ENCODE data around the gene SYMPK. TPM values are rescaled to one million over a fixed set of nuclear protein-coding genes. Genes with fewer than 3 reads are reported as not detected.

SYMPK gene
- total RNA-seq, 2 experiments from 2014 or later, result 88.3 to 89.2 TPM

DNA sequence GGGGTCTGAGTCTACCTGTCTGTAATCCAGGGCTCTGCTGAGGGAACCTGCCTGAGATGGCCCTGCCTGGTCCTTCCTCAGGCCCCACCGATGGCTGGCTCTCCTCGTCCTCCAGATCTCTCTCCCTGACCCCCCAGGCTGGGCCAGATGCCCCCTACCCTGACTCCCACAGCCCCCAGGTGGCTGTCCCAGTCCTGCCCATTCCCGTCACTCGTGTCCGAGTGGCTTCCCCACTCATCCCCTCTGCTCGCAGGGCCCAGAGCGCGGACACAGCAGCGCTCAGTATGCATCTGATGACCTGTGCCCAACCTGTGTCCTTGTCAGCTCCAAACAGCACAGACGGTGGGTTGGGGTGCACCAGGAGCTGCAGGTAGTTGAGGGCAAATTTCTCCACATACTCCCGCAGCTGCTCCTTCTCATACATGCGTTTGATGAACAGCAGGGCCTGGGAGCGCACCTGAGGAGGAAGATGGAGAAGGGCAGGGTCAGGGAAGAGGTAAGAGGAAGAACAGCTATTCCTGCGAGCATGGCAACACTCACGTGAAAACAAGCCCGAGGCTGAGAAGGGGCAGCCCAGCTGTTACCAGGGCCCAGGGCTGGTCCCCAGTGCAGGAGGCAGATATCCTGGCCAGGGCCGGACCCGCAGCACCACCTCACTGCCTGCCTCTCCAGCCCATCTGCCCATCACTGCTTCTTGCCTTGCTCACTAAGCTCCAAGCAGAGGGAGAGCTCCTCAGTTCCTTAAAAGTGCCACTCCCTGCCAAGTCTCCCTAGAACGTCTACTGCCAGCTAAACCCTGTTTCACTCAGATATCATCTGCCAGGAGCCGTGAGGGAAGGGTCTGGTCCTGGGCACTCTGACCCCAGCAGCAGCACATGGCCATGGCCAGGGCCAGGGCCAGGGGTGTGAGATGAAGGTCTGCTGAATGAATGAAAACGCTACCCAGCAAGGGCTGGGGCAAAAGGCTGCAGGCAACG is 36.7 kb downstream of the SYMPK start:
- POLR2A ChIA-PET, result interaction anchor here (1.4 kb wide), 1 partner anchor 17 kb away, joined by 3 read pairs; no protein-coding TSS in a partner anchor
- H3K27ac Mint-ChIP-seq, result no peak overlapping the region
- H3K4me1 Mint-ChIP-seq, result peaks cover 3% of the 10 kb centered on the region
- no peak for DNase-seq
- CTCF ChIA-PET, result interaction anchor here (1.0 kb wide), 2 partner anchors 9 kb away, joined by 3 to 4 read pairs; no protein-coding TSS in a partner anchor
- H3K4me3 Mint-ChIP-seq, result no peak overlapping the region
- H3K36me3 Mint-ChIP-seq (ENCODE audit: low read depth), result peaks cover 57% of the 10 kb centered on the region
- H3K9me3 Mint-ChIP-seq, result no peaks in the 10 kb centered on the region
- no peaks in the 10 kb centered on the region for H3K27me3 Mint-ChIP-seq

DNA sequence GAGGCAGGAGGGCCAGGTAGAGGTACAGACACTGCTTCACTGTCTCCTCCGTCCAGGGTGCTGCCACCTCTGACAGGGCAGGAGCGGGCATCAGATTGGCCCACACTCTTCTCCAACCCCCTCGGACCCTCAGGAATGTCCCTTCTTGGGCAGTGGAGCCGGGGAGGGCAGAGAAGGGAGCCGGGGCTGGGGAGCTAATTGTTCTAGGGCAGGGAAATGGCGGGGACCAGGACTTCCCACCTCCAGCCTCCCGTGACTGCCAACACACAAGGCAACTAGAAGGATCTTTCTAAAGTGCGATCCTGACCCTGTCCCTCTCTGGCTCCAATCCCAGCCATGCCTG is 37.7 kb downstream of the SYMPK start:
- Mint-ChIP-seq H3K9me3 (no peaks in the 10 kb centered on the region), H3K27ac (no peak overlapping the region), H3K36me3 (ENCODE audit: low read depth) (peaks cover 55% of the 10 kb centered on the region), H3K4me3 (no peak overlapping the region), H3K4me1 (peaks cover 1% of the 10 kb centered on the region), H3K27me3 (no peaks in the 10 kb centered on the region)
- ChIA-PET POLR2A (no interaction called here), CTCF (interaction anchor here (1.0 kb wide), 1 partner anchor 8 kb away, joined by 4 read pairs; no protein-coding TSS in a partner anchor)
- no peak for DNase-seq

DNA sequence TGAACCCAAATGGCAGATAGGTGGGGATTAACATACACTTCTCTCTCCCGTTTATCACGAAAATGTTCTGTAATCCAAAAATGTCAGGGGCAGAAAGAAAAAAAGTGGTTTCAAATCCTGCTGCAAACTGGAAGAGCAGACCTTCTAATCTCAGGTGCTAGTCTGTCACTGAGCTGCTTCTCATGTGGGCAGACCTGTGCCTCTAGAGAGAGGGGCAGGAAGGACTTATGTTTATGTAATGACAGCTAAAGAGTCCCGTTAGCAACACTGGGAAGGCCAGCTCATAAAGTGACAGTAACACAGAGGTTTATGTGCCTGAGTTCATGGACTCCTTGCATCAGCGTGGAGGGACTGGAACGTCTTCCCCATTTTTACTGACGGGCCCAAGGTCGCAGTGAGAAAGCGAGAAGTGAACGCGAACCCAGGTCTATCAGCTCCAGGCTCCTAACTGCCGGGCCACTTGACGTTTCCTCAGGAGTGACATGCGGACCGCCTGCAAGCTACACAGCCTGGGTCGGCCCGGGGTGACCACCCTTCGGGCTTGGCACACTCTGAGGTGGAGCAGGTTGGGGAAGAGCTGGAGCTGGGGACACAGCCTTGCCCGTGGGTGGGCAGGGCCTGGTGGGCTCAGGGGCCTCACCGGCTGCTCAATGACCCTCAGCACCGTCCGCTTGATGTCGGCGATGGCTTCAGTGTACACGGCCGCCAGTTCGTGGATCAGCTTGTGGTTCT is 38.2 kb downstream of the SYMPK start:
- peaks cover 55% of the 10 kb centered on the region for H3K36me3 Mint-ChIP-seq (ENCODE audit: low read depth)
- DNase-seq, result no peak
- no peaks in the 10 kb centered on the region for H3K9me3 Mint-ChIP-seq
- H3K4me3 Mint-ChIP-seq, result no peak overlapping the region
- CTCF ChIA-PET, result interaction anchor here (1.0 kb wide), 1 partner anchor 8 kb away, joined by 4 read pairs; no protein-coding TSS in a partner anchor
- H3K4me1 Mint-ChIP-seq, result no peaks in the 10 kb centered on the region
- H3K27me3 Mint-ChIP-seq, result no peaks in the 10 kb centered on the region
- H3K27ac Mint-ChIP-seq, result no peak overlapping the region
- POLR2A ChIA-PET, result no interaction called here

DNA sequence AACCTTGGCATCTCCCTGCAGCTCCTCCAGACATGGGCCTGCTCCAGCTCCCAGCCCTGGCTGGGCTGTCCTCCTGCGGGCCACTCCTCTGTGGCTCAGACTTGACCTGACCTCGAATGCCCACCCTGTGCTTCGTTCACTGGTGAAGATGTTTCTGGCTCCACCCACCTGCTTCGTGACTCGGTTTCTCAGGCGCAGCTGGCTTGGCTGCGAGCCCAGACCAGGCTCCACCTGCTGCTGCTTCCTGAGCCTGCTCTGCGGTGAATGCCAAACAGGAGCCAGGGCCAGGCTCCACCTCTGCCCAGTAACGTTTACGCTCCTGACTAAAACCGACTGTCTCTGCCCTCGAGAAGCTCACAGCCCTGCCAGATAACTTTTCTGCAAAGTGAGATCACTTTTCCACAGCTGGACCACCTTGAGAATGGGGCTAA is 38.9 kb downstream of the SYMPK start:
- DNase-seq, result no peak
- CTCF ChIA-PET, result no interaction called here
- Mint-ChIP-seq H3K4me1 (no peaks in the 10 kb centered on the region), H3K4me3 (no peak overlapping the region), H3K27me3 (no peaks in the 10 kb centered on the region), H3K9me3 (no peaks in the 10 kb centered on the region), H3K36me3 (ENCODE audit: low read depth) (peaks cover 51% of the 10 kb centered on the region), H3K27ac (no peak overlapping the region)
- POLR2A ChIA-PET, result no interaction called here

DNA sequence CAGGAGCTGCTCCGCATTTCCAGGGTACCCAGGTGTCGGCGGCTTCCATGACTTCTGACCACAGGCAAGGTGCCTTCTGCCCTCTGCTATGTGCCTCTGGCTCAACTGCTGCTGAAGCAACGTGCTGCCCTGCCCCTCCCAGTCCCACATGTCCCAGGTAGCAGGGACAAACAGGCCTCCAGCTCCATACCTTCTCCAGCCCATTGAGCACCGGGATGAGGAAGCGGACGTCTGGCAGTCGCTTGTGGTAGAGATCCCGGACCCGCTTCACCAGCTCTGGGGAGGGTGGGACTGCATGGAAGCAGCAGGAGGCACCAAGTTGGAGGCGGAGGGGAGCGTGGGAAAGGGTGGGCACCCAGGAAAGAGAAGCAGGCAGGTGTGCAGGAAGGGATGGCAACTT is 39.8 kb downstream of the SYMPK start:
- CTCF ChIA-PET, result no interaction called here
- H3K27ac Mint-ChIP-seq, result no peak overlapping the region
- H3K9me3 Mint-ChIP-seq, result no peaks in the 10 kb centered on the region
- POLR2A ChIA-PET, result interaction anchor here (0.7 kb wide), 1 partner anchor 30 kb away, joined by 3 read pairs; no protein-coding TSS in a partner anchor
- H3K36me3 Mint-ChIP-seq (ENCODE audit: low read depth), result peaks cover 42% of the 10 kb centered on the region
- no peak overlapping the region for H3K4me3 Mint-ChIP-seq
- no peak for DNase-seq
- no peaks in the 10 kb centered on the region for H3K27me3 Mint-ChIP-seq
- H3K4me1 Mint-ChIP-seq, result no peaks in the 10 kb centered on the region

DNA sequence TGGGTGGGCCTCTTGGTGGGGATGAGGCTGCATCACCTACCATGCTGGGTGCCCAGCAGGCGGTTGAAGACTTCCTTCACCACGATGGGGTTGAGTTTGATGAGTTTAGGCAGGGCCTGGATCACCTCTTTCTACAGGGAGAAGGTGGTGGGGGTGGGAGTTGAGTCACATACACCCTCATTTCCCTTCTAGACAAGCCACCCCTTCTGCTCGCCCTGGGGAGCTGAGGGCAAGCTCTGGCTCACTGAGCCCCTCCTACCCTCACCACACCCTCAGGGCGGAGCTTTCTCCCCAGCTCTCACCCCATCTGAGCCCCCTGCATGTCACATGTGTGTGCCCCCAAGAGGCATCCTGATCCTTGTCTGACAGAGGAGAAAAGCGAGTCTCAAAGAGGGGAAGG is 40.2 kb downstream of the SYMPK start:
- Mint-ChIP-seq H3K27ac (no peak overlapping the region), H3K4me3 (no peak overlapping the region), H3K27me3 (no peaks in the 10 kb centered on the region), H3K4me1 (no peaks in the 10 kb centered on the region), H3K36me3 (ENCODE audit: low read depth) (peaks cover 39% of the 10 kb centered on the region), H3K9me3 (no peaks in the 10 kb centered on the region)
- DNase-seq, result no peak
- CTCF ChIA-PET, result no interaction called here
- POLR2A ChIA-PET, result no interaction called here

DNA sequence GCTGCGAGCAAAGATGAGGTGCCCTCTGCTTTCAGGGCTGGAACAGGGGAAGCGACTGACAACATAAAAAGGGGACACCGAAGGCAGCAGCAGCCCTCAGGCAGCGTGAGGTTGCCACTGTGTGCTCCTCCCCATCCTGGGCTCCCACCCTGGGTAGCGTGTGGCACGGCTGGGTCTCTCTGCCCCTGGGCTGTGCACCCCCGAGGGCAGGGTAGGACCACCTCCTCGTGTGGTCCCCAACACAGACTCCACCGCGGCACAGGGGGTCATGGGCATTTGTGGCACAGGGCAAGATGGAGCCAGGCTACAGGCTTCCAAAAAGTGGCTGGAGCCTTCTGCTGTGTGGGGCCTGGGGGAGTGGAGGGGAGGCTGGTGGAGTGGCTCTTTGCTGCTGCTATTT is 41.4 kb downstream of the SYMPK start:
- POLR2A ChIA-PET, result no interaction called here
- Mint-ChIP-seq H3K9me3 (no peaks in the 10 kb centered on the region), H3K4me1 (peaks cover 3% of the 10 kb centered on the region), H3K36me3 (ENCODE audit: low read depth) (peaks cover 31% of the 10 kb centered on the region), H3K27ac (no peak overlapping the region), H3K4me3 (no peak overlapping the region), H3K27me3 (no peaks in the 10 kb centered on the region)
- DNase-seq, result no peak
- CTCF ChIA-PET, result interaction anchor here (2.7 kb wide), 1 partner anchor 22 kb away, joined by 9 read pairs; no protein-coding TSS in a partner anchor

DNA sequence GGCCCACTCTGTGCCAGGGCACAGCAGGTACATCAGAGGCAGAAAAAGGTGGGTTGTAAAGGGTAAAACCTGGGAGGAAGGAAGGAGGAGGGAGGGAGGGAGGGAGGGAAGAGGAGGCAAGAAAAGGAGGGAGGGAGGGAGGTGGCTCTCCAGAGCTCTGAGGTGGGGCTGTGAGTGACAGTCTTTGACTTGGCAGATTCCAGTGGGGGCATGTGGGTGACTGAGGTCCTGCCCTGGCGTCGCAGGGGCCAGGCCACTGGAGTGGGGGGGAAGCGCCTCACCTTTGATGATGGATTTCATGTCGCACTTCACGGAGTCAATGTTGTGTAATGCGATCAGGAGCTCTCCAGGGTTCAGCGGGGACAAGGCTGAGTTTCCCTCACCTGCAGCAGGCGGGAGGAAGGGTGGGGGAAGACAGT is 41.8 kb downstream of the SYMPK start:
- CTCF ChIA-PET, result interaction anchor here (2.7 kb wide), 1 partner anchor 22 kb away, joined by 9 read pairs; no protein-coding TSS in a partner anchor
- Mint-ChIP-seq H3K9me3 (no peaks in the 10 kb centered on the region), H3K4me1 (peaks cover 3% of the 10 kb centered on the region), H3K36me3 (ENCODE audit: low read depth) (peaks cover 29% of the 10 kb centered on the region), H3K27ac (no peak overlapping the region), H3K27me3 (no peaks in the 10 kb centered on the region), H3K4me3 (no peak overlapping the region)
- DNase-seq, result no peak
- POLR2A ChIA-PET, result interaction anchor here (1.2 kb wide), 1 partner anchor 10 kb away, joined by 3 read pairs; no protein-coding TSS in a partner anchor

DNA sequence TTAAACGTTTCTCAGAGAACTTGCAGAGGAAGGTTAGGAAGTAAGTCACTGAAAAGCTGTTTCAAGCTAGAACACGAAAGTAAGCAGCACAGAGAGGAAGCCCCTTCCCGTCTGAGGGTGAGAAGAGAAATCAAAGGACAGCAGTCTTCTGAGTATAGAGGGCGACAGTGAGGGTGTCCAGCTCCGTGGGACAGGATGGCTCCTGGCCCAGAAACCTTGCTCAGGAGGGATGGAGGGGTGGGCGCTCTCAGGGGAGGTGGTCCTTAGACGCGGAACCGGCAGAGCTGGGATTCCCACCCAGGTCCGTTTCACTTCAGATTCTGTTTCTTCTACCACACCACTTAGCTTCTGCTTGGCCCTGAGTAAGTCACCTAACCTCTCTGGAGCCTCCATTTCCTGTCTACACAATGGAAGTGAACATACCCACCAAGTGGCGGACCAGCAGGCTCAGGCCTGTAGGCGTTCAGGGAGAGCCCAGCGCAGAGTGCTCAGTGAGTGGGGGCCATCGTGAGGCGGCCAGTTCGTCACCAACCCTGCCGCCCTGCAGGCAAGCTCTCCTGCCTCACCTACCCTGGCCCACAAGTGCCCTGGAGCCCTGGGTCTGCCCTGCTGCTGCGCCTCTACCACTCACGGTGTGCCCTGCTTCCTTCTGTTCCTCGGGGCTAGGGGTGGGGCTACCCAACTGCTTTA is 42.4 kb downstream of the SYMPK start:
- no peak overlapping the region for H3K4me3 Mint-ChIP-seq
- no peak for DNase-seq
- ChIA-PET CTCF (interaction anchor here (2.7 kb wide), 1 partner anchor 21 kb away, joined by 9 read pairs; no protein-coding TSS in a partner anchor), POLR2A (interaction anchor here (1.2 kb wide), 1 partner anchor 10 kb away, joined by 3 read pairs; no protein-coding TSS in a partner anchor)
- peaks cover 24% of the 10 kb centered on the region for H3K36me3 Mint-ChIP-seq (ENCODE audit: low read depth)
- H3K9me3 Mint-ChIP-seq, result no peaks in the 10 kb centered on the region
- peaks cover 3% of the 10 kb centered on the region for H3K4me1 Mint-ChIP-seq
- no peak overlapping the region for H3K27ac Mint-ChIP-seq
- H3K27me3 Mint-ChIP-seq, result no peaks in the 10 kb centered on the region

DNA sequence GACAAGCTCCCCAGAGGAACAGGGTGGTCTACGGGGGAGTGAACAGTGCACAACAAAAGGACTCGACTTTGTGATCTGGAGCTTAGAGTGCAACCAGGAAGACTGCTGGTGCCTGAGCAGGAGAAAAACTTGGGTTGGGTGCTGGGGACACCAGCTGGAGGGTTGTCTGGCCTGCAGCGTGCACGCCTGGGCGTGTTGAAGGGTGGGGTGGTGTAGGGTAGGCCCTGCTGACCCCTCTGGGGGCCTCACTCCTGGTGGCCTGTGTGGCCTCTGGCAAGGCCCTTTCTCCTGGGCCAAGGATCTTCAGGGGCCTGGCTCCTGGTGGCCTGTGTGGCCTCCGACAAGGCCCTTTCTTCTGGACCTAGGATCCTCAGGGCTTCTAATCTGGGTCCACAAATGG is 43.2 kb downstream of the SYMPK start:
- POLR2A ChIA-PET, result interaction anchor here (1.2 kb wide), 1 partner anchor 9 kb away, joined by 3 read pairs; no protein-coding TSS in a partner anchor
- H3K27me3 Mint-ChIP-seq, result no peaks in the 10 kb centered on the region
- DNase-seq, result no peak

DNA sequence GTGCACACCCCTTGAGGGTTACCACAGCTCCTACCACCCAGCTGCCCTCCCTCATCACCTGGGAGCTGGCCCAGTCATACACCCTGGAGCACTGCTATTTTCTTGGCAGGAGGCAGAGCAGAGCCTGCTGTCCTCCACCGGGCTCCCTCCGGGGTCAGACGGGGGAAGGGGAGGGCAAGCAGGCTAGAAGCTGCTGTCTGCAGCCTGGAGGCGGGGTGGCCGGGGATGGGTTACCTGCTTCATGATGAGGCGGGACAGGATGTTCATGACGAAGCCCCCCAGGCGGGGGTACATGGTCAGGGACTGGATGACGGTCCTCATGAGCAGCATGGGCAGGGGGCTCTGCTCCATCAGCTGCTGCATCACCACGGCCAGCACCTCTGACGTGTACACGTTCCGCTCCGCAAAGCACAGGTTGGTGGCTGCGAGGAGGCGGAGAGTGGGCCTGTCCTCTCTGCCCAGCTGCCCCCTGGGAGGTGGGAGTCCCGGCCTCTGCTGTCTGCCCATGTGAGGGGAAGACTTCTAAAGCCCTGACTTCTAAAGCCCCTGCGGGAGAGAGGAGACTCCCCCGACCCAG is 45.1 kb downstream of the SYMPK start:
- no peak overlapping the region for H3K27ac Mint-ChIP-seq
- ChIA-PET POLR2A (interaction anchor here (1.3 to 2.0 kb wide), 2 partner anchors 43 to 45 kb away, joined by 3 to 6 read pairs; partner anchors contain the start of gene SYMPK), CTCF (interaction anchor here (0.6 to 1.9 kb wide), 8 partner anchors 13 to 211 kb away, joined by 4 to 26 read pairs (median 9); partner anchors contain the start of genes FBXO46 and SIX5)
- peaks cover 11% of the 10 kb centered on the region for H3K36me3 Mint-ChIP-seq (ENCODE audit: low read depth)
- no peaks in the 10 kb centered on the region for H3K9me3 Mint-ChIP-seq
- no peaks in the 10 kb centered on the region for H3K27me3 Mint-ChIP-seq
- DNase-seq, result no peak
- H3K4me1 Mint-ChIP-seq, result peaks cover 3% of the 10 kb centered on the region
- H3K4me3 Mint-ChIP-seq, result no peak overlapping the region

More for the DNA sequence above, 43.2 kb downstream of the SYMPK start:
- Mint-ChIP-seq H3K4me1 (peaks cover 3% of the 10 kb centered on the region), H3K36me3 (ENCODE audit: low read depth) (peaks cover 22% of the 10 kb centered on the region), H3K9me3 (no peaks in the 10 kb centered on the region), H3K4me3 (no peak overlapping the region), H3K27ac (no peak overlapping the region)
- CTCF ChIA-PET, result interaction anchor here (2.7 kb wide), 1 partner anchor 21 kb away, joined by 9 read pairs; no protein-coding TSS in a partner anchor
